GM12875 (cell line): Measurements from ENCODE around the gene NDUFA3.

Source experiments
- H3K4me3 ChIP-seq: one replicate; pipeline ENCODE4 v1.5.1; 2011; ENCODE audit warnings: low read depth, low read length, control low read depth
- CTCF ChIP-seq: IDR thresholded peaks from 2 replicates; pipeline ENCODE4 v1.5.1; 2011; ENCODE audit warnings: low read depth, mild to moderate bottlenecking, control low read depth, inconsistent platforms, low read length, moderate library complexity, borderline replicate concordance; ENCODE audit not compliant: insufficient read depth

NDUFA3 gene

GRCh38 chr19:54124393-54124792, 21.7 kb downstream of the NDUFA3 start:
- no peak for TF ChIP-seq CTCF
- no peak overlapping the region for H3K4me3 ChIP-seq

- H3K4me3 ChIP-seq: no peak overlapping the region
- TF ChIP-seq CTCF: no peak
Measured at GRCh38 chr19:54125713-54126112, 23.1 kb downstream of the NDUFA3 start.

GRCh38 chr19:54127688-54128440, 25.2 kb downstream of the NDUFA3 start:
- no peak overlapping the region for H3K4me3 ChIP-seq
- TF ChIP-seq CTCF: no peak

- H3K4me3 ChIP-seq: no peak overlapping the region
- TF ChIP-seq CTCF: no peak
Measured at GRCh38 chr19:54128441-54128725, 25.7 kb downstream of the NDUFA3 start.

- no peak overlapping the region for H3K4me3 ChIP-seq
- TF ChIP-seq CTCF: no peak
Measured at GRCh38 chr19:54128796-54129616, 26.4 kb downstream of the NDUFA3 start.

- H3K4me3 ChIP-seq: no peak overlapping the region
- TF ChIP-seq CTCF: no peak
Measured at GRCh38 chr19:54129617-54129996, 27.0 kb downstream of the NDUFA3 start.
